Measurements from ENCODE around the gene GGNBP2.
A peak's percentile ranks its signal among the peaks of the same experiment; 100 is the strongest.

The GGNBP2 gene

GRCh38 chr17:36566081-36566480 lies 21.4 kb downstream of the GGNBP2 start:
- DNase-seq (ENCODE audit: low spot score): no peak

- DNase-seq (ENCODE audit: low spot score): no peak
Observed at GRCh38 chr17:36575028-36575427, 30.3 kb downstream of the GGNBP2 start.

DNA sequence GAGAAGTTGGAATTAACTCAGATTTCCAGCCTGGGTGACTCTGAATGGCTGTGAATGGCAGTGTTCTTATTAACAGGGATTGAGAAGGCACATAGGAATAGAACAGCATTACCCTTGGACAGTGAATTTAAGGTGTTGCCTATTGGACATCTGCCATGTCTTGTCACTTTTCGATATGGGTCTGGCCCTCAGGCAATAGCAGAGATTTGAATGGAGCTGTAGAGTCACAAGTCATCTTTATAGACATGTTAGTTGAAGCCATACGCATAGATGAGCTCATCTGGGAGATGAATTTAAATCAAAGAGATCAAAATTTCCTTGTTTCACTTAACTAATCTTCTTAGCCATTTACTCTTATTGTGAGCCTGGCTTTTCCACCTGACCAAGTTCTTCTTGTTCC lies 32.1 kb downstream of the GGNBP2 start:
- no peak for DNase-seq (ENCODE audit: low spot score)

GRCh38 chr17:36578671-36579070 lies 34.0 kb downstream of the GGNBP2 start:
- peak; percentile 26 for DNase-seq (ENCODE audit: low spot score)

GRCh38 chr17:36583787-36584186 lies 39.1 kb downstream of the GGNBP2 start:
- no peak for DNase-seq (ENCODE audit: low spot score)

GRCh38 chr17:36586138-36586537 lies 41.4 kb downstream of the GGNBP2 start:
- DNase-seq (ENCODE audit: low spot score): no peak

DNA sequence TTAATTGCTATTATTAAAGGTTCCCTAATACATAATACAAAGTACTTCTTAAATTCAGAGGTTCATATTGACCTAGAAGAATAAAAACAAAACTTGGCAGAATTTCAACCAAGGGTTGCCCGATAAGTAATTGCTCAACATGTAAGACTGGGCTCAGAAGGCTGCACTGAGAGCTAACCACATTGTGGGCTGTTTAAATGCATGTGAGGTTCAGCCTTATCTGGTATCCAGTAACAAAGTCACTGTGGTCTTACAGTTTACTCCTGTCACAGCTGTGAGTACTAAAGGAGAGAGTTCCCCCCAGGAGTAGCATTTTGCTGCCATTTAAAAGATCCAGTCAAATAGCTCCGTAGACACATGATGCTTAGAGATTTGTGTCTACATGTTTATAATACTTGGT lies 45.4 kb downstream of the GGNBP2 start:
- no peak for DNase-seq (ENCODE audit: low spot score)

GRCh38 chr17:36591434-36592315 lies 47.0 kb downstream of the GGNBP2 start, which contains the start of gene DHRS11:
Gene DHRS11, plus strand, starts transcription at chr17:36591879. Its CDS starts 131 bp downstream, at chr17:36592010.
- DNase-seq (ENCODE audit: low spot score): peak; percentile 98

GRCh38 chr17:36592316-36592715 lies 47.6 kb downstream of the GGNBP2 start:
- DNase-seq (ENCODE audit: low spot score): peak; percentile 44

DNA sequence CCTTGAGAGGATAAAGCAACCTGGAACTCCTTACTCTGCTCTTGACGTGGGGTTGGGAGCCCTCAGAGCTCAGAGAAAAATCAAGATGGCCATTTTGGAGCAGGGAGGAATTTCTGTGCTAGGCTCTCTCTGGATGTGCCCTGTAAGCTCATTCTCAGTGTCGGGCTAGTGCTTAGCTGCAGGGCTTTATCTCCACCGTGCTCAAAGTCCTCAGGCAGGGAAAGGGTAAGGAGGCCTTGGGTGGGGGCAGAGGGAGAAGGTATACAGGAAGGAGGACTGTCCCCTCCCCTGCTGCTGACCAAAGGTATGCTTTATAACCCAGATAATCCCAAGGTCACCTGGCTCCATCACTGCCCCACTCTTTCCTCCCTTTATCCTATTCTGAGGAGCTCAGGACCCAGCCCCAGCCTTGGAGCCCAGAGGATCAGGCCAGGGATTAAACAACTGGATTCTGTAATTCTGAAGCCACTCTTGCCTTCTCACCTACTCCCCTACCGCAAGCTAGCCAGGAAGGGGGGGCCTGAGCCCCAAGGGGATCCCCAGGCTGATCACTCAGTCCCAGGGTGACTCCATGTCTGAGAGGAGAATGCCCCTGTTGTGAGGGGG lies 48.1 kb downstream of the GGNBP2 start:
- DNase-seq (ENCODE audit: low spot score): no peak

- no peak for DNase-seq (ENCODE audit: low spot score)
Observed at GRCh38 chr17:36593656-36594316, 49.1 kb downstream of the GGNBP2 start.

DNA sequence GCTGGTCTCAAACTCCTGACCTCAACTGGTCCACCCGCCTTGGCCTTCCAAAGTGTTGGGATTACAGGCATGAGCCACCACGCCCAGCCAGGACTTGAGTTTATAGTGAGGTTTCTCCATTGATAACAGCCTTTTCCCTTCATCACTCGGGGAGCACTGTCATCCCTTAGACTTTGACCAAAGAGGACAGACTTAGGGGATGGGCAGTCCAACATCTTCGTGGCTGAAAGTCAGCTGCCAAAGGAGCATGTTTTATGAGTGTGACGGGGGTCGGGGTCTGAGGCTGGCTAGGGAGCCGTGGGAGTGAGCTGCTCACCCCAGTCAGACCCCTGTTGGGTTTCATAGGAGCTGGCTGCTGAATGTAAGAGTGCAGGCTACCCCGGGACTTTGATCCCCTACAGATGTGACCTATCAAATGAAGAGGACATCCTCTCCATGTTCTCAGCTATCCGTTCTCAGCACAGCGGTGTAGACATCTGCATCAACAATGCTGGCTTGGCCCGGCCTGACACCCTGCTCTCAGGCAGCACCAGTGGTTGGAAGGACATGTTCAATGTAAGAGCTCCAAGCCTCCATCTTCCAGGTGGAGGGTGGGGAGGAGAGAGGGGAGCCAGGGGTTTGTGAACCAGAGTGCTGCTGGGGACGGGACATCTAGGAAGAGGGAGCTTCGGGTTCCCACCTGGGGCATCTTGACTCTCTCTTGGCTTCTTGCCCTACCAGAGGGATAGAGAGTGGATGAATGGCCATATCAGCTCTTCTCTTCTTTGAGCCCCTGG lies 50.1 kb downstream of the GGNBP2 start:
- no peak for DNase-seq (ENCODE audit: low spot score)

DNA sequence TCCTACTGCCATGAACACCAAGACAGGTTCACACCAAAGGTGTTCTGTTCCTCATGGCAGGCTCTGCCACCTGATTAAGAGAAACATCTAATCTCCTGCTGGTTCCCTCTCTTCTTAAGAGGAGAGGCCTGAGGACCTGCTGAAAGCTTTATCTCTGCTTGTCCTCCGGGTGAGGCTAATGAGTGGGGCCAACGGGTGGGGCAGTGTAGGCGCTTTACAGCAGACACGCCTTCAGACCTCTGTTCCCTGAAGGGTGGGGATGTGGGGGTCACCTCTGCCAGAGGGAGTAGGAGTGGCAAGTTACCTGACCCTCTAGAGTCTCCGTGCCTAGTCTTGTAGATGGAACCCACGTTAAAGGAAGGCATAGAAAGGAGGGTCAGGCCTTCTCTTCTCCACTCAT lies 52.5 kb downstream of the GGNBP2 start:
- DNase-seq (ENCODE audit: low spot score): no peak

DNA sequence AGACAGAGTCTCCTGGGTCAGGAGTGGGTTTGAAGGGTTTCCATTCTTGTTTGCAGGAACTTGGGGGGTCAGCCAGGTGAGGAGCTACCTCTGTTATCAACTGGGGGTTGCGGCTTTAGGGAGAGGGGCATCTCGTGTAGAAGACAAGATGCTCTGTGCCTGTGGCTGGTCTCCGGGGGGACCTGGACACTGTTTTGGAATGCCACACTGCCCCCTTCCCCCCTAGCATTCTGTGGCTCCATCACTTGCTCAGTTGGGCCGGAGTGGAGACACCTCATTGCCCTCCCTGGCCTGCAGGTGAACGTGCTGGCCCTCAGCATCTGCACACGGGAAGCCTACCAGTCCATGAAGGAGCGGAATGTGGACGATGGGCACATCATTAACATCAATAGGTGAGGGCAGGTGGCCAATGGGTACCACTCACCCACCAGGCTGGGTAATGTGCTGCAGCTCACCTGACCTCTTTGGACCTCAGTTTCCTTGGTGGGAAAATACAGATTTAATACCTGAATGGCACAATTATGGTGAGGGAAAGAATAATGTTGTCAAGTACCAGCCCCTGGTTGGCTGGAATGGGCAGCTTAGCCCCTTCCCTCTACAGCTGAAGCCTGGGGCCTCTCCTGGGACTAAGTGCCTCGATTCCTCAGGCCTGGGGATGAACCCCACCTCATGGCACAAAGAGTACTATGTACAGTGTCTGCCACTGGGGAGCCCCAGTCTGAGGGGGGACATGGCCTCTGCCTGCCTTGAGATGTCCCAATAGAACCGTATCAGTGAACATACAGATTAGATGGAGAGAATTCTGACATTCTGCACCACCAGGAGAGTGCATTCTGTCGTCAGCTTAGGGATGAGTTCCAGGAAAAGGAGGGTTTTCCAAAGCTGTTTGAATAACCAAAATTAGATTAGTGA lies 53.4 kb downstream of the GGNBP2 start:
- no peak for DNase-seq (ENCODE audit: low spot score)

- DNase-seq (ENCODE audit: low spot score): no peak
Observed at GRCh38 chr17:36598951-36599401, 54.3 kb downstream of the GGNBP2 start.

DNA sequence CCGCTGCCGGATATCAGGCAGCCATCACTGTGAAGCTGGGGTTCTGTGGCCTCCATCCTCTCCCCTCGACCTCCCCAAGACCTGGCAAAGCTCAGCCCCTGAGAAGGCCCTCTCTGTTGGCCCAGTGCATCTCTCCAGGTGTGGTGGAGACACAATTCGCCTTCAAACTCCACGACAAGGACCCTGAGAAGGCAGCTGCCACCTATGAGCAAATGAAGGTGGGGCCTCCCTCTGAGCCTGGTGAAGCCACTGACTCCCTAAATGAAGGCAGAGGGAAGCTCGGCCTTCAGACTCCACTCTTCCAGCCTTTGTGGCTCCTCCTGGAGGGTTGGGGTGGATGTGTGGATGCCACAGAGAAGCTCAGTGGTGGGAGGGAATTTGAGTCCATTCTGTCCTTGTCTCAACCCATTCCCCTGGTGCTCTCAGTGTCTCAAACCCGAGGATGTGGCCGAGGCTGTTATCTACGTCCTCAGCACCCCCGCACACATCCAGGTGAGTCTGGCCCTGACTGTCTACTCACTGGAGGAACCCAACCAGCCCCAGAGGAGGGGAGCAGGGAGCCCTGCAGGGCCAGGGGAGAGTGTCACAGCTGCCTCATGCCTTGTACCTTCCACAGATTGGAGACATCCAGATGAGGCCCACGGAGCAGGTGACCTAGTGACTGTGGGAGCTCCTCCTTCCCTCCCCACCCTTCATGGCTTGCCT lies 55.0 kb downstream of the GGNBP2 start:
- DNase-seq (ENCODE audit: low spot score): no peak

DNA sequence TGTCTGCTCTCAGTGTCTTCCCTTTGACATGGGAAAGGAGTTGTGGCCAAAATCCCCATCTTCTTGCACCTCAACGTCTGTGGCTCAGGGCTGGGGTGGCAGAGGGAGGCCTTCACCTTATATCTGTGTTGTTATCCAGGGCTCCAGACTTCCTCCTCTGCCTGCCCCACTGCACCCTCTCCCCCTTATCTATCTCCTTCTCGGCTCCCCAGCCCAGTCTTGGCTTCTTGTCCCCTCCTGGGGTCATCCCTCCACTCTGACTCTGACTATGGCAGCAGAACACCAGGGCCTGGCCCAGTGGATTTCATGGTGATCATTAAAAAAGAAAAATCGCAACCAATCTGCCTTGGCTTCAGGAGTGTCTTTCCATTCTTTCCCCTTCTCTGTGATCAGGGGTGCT lies 55.7 kb downstream of the GGNBP2 start:
- DNase-seq (ENCODE audit: low spot score): no peak

DNA sequence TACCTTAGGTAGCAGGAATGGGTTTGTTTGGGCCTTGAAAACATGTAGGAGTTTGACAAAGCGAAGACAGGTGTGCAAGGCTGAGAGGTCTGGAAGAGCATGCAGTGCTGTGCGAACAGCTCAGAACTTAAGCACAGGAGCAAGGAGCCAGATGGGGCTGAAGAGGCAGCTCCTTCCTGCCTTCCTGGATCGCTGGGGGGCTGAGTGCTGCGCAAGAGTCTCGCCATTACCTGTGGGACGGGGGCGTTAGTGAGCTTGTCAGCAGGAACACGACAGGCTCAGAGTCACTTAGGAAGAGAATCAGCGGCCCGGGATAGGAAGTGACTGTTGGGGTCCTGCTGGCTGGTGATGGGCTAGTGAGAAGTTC lies 56.2 kb downstream of the GGNBP2 start:
- DNase-seq (ENCODE audit: low spot score): no peak

- DNase-seq (ENCODE audit: low spot score): peak; percentile 98
Observed at GRCh38 chr17:36601303-36602029, 56.7 kb downstream of the GGNBP2 start, which contains the start of gene MRM1. Gene MRM1, plus strand, starts transcription at chr17:36601583. Its CDS starts 228 bp downstream, at chr17:36601811.

Measured in AG20443 (cell line).